ENCODE results near the gene RNF182.

RNF182 gene

DNA sequence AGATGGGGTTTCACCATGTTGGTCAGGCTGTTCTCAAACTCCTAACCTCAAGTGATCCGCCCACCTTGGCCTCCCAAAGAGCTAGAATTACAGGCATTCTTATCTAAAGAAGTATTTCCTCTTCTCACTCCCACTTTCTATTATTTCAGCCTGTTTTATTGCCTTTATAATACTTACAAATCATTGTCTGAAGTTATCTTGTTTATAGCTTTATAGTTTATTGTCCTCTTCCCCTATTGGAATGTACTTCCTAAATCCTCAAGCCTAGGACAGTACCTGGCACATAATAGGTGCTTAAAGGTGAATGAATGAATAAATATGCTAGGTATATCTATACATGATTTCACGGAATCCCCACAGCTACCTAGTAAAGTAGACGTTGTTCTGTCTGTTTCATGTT is 37.8 kb upstream of the RNF182 start:
- no peak for DNase-seq (ENCODE audit: low spot score)
- TF ChIP-seq, protein P1, sequence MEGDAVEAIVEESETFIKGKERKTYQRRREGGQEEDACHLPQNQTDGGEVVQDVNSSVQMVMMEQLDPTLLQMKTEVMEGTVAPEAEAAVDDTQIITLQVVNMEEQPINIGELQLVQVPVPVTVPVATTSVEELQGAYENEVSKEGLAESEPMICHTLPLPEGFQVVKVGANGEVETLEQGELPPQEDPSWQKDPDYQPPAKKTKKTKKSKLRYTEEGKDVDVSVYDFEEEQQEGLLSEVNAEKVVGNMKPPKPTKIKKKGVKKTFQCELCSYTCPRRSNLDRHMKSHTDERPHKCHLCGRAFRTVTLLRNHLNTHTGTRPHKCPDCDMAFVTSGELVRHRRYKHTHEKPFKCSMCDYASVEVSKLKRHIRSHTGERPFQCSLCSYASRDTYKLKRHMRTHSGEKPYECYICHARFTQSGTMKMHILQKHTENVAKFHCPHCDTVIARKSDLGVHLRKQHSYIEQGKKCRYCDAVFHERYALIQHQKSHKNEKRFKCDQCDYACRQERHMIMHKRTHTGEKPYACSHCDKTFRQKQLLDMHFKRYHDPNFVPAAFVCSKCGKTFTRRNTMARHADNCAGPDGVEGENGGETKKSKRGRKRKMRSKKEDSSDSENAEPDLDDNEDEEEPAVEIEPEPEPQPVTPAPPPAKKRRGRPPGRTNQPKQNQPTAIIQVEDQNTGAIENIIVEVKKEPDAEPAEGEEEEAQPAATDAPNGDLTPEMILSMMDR (IDR thresholded peaks at IDR 0.05; ENCODE audit: extremely low read depth, missing control alignments), result no peak

DNA sequence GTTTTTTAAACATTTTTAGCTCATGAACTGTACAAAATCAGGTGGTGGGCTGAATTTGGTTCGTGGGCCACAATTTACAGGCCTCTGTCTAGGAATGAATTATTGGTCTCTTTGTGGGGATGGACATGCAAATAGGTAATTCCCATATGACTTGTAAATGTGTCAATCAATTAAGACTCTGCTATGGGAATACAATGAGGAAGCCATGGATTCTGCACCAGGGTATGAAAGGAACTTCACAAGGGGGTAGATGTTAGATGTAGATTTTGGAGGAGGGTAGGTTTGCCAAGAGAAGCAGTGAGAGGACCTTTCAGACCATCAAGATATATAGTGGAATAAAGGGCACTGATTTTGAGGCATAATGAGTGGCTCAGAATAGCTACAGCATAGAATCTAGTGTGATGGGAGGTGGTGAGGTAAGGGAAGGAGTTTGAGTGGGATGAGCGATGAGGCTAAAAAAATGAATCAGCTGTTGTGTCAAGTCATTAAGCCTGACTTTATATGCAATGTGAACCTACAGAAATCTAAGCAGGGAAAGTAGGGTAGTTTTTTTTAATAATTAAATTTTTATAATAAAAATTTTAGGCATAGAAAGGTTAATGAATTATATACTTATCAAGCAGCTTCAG is 32.6 kb upstream of the RNF182 start:
- no peak for DNase-seq (ENCODE audit: low spot score)
- TF ChIP-seq, protein P1 (IDR thresholded peaks at IDR 0.05; ENCODE audit: extremely low read depth, missing control alignments), result no peak

DNA sequence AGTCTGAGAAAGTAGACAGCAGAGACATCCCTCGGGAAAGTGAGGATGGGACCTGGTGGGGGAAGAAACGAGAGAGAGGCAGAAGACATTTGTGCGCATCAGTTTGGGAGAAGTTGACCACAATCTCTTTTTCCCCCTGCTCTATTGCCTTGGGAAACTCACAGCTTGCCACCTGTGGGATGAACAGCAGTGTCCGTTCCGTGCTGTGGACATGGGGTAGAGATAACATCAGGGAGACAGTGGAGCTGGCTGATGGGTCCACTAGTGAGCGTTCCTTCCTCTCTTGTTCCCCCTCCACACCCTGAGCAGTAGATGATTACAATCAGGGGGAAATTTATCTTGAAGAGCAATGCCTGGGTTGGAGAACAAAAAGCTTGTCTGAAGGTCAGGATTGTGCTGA is 21.8 kb upstream of the RNF182 start:
- DNase-seq (ENCODE audit: low spot score), result no peak
- TF ChIP-seq, protein P1 (IDR thresholded peaks at IDR 0.05; ENCODE audit: extremely low read depth, missing control alignments), result no peak

DNA sequence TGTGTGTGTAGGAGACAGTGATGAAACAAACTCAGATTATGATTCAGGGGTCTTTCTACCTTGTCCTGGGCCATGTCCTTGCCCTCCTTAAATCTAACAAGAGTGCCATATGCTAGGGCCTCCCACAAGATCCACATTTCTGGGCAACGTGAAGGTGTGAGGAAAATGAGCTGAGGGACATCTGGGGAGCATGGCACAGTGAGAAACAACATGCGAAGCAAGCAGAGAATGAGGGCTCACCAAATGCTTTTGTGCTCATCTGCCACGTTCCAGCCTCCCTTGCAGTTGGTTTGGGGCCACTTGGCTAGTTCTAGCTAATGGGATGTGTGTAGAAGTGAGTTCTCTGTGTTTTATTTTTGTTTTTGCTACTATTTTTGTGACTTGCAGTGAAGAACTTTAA is 21.4 kb upstream of the RNF182 start:
- no peak for DNase-seq (ENCODE audit: low spot score)
- TF ChIP-seq, protein P1 (IDR thresholded peaks at IDR 0.05; ENCODE audit: extremely low read depth, missing control alignments), result no peak

DNA sequence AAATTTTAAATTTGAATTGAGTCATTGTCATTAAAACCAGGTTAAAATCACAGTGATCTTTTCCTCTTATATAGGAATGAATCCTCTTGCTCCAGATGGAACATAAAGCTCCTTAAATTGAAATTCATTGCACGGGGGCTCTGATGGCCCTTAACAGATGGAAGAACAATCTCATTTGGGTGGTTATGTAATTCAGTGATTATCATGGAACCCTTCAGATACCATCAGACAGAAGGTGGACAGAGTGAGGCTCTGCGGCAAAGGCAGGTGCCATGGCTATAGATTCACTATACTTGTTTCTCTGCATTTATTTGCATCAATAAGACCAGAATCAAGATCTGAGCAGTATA is 17.8 kb upstream of the RNF182 start:
- DNase-seq (ENCODE audit: low spot score), result no peak

DNA sequence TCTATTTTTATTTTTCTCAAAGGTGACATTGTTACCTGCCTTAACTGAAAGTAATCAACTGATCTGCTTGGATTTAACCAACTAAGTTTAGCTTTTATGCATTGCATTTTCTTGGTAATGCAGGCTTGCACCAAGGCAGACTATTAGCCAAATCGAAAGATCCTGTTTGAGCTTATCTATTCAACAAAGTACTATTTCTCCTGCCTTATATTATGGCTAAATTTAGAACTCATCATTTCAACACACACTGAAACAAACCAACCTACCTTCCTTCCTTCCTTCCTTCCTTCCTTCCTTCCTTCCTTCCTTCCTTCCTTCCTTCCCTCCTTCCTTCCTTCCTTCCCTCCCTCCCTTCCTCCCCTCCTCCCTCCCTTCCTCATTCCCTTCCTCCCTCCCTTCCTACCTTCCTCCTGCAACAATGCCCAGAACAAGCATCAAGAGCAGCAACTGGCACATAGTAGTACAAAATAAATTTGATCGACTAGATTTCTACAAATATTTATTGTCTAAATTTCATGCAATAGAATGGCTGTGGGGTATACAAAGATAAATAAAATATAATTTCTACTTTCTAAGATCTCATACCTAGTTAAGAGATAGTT is 17.0 kb upstream of the RNF182 start:
- no peak for DNase-seq (ENCODE audit: low spot score)
- TF ChIP-seq, protein P1 (IDR thresholded peaks at IDR 0.05; ENCODE audit: extremely low read depth, missing control alignments), result no peak

More for the DNA sequence above, 17.8 kb upstream of the RNF182 start:
- TF ChIP-seq, protein P1 (IDR thresholded peaks at IDR 0.05; ENCODE audit: extremely low read depth, missing control alignments), result no peak

DNA sequence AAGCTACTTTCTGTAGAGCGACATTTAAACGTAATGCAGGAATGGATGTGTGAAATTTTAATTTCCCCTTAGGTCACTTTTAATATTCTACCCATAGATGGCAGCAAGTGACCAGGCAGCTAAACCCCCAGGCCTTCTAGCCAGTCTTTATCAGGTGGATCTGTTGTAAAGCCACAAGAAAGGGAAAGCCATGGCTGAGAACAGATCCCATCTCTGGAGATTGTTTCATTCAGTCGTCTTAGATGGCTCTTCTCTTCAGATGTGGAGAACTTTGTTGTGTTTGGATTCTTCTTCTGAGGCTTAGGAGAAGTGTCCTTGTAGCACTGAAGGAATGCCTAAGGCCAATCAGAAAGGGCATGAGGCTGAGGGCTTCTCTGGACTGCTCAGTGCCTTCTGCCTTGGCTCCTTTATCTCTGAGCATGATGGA is 15.8 kb upstream of the RNF182 start:
- DNase-seq (ENCODE audit: low spot score), result peak; percentile 76
- TF ChIP-seq, protein P1 (IDR thresholded peaks at IDR 0.05; ENCODE audit: extremely low read depth, missing control alignments), result peak; percentile 42
